Measurements from ENCODE around the gene ZNF549.
"Not testable (repeated sequence)": the region's sequence is repeated elsewhere in the genome, so short reads cannot be mapped to it uniquely, and the experiment has no call there.

ZNF549 gene

DNA sequence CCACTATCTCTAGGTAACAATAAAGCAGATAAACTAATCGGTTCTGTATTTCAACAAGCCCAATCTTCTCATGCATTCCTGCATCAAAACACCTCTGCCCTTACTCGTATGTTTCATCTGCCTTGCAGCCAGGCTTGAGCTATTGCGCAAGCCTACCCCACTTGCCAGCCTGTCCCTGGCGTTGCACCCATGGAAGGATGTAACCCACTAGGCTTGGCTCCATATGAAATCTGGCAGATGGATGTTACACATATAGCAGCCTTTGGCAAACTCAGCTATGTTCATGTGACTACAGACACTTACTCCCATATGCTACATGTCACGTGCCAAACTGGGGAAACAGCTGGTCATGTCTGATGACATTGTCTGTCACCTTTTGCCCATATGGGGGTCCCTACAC, 11.9 kb upstream of the ZNF549 start:
- H3K4me3 ChIP-seq = no peak overlapping the region
- no peak overlapping the region for H3K4me2 ChIP-seq
- no peaks in the 10 kb centered on the region for H4K20me1 ChIP-seq
- H3K27ac ChIP-seq = no peak overlapping the region
- peaks cover 11% of the 10 kb centered on the region for H3K4me1 ChIP-seq
- TF ChIP-seq Cebpa-rat (IDR thresholded peaks at IDR 0.05) = peak; percentile 81; the same call in 1 of the 2 replicates
- peaks cover 79% of the 10 kb centered on the region for H3K9me3 ChIP-seq
- no peaks in the 10 kb centered on the region for H3K27me3 ChIP-seq
- H3K9ac ChIP-seq = no peak overlapping the region
- peaks cover 79% of the 10 kb centered on the region for H3K36me3 ChIP-seq

DNA sequence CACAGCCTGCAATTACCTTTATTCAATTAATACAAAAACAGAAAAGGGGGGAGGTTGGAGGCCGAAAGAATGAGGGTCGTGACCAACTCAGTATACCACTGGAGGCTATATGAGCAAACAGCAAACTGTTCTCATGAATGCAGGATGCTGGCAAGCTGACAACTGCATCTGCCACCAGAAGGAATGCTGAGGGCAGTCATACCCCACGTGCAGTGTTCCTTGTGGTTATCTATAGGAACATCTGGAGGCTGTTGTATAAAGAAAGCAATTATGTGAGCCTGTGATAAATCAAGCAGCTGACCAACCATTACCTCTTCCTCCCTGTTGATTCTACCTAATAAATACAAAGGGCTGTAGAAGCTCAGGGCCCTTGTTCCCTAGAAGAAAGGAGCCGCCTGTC, 9.1 kb upstream of the ZNF549 start:
- peaks cover 59% of the 10 kb centered on the region for H3K36me3 ChIP-seq
- H4K20me1 ChIP-seq = not testable (repeated sequence)

DNA sequence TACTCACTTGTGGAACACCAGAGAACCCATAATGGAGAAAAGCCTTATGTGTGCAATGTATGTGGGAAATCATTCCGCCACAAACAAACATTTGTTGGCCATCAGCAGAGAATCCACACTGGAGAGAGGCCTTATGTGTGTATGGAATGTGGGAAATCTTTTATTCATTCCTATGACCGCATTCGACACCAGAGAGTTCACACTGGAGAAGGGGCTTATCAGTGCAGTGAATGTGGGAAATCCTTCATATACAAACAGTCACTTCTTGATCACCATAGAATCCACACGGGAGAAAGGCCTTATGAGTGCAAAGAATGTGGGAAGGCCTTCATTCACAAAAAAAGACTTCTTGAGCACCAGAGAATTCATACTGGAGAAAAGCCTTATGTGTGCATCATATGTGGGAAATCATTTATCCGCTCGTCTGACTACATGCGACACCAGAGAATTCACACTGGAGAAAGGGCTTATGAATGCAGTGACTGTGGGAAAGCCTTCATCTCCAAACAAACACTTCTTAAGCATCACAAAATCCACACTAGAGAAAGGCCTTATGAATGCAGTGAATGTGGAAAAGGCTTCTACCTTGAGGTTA, 10.9 kb downstream of the ZNF549 start:
- Histone ChIP-seq H3K4me1 (no peaks in the 10 kb centered on the region), H4K20me1 (no peaks in the 10 kb centered on the region), H3K4me3 (peak overlapping the region; percentile 31), H3K27me3 (no peaks in the 10 kb centered on the region), H3K27ac (no peak overlapping the region), H3K36me3 (peaks cover 100% of the 10 kb centered on the region), H3K4me2 (no peak overlapping the region), H3K9ac (no peak overlapping the region), H3K9me3 (peaks cover 100% of the 10 kb centered on the region)
- no peak for TF ChIP-seq Cebpa-rat (IDR thresholded peaks at IDR 0.05)

More for the DNA sequence above, 9.1 kb upstream of the ZNF549 start:
- H3K27me3 ChIP-seq, H3K9ac ChIP-seq, H3K27ac ChIP-seq, H3K4me2 ChIP-seq, H3K4me3 ChIP-seq: not testable (repeated sequence)
- Histone ChIP-seq H3K4me1 (peaks cover 11% of the 10 kb centered on the region), H3K9me3 (peaks cover 56% of the 10 kb centered on the region)

DNA sequence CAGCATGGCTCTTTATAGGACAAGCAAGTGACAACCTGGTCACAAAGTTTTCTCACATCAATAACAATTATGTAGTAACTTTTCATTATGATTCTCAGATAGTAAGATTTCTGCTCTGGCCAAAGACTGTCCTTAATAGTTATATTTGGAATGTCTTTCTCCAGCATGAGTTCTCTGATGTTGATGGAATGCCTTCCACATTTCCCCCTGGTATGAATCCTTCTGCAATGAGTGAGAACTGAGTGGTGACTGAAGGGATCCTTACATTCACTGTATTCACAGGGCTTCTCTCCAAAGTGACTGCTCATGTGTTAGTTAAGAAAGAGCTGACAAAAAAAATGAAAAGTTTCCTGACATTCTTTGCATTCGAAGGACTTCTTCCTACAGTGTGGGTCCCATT, 19.4 kb downstream of the ZNF549 start:
- Histone ChIP-seq H4K20me1 (no peaks in the 10 kb centered on the region), H3K4me2 (no peak overlapping the region), H3K9ac (no peak overlapping the region), H3K4me1 (no peaks in the 10 kb centered on the region), H3K9me3 (peaks cover 86% of the 10 kb centered on the region), H3K27ac (no peak overlapping the region), H3K36me3 (peaks cover 100% of the 10 kb centered on the region), H3K27me3 (no peaks in the 10 kb centered on the region), H3K4me3 (peak overlapping the region; percentile 22)
- no peak for TF ChIP-seq Cebpa-rat (IDR thresholded peaks at IDR 0.05)

DNA sequence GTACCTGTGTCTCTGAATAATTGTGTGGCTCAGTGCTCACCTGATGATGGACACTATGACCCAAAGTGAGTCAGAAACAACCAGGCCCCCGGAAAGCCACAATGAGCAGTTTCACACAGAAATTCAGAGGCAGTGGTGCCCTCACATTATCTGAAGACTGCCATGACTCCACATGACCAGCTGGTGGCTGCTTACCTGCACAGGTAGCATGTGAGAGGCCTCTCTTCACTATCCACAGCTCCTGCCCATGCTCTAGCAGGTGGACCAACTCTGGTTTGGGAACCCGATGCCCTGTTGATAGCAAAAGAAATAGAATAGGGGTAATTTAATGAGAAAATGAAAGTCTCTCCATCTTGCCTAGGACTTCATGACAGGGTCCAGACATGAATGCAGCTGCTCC, 25.3 kb downstream of the ZNF549 start:
- no peaks in the 10 kb centered on the region for H3K27me3 ChIP-seq
- no peak overlapping the region for H3K4me3 ChIP-seq
- no peaks in the 10 kb centered on the region for H3K4me1 ChIP-seq
- TF ChIP-seq Cebpa-rat (IDR thresholded peaks at IDR 0.05) = no peak
- H3K4me2 ChIP-seq = no peak overlapping the region
- peaks cover 6% of the 10 kb centered on the region; the same call in 1 of the 2 replicates for H4K20me1 ChIP-seq
- peaks cover 99% of the 10 kb centered on the region for H3K36me3 ChIP-seq
- no peak overlapping the region for H3K27ac ChIP-seq
- peaks cover 67% of the 10 kb centered on the region for H3K9me3 ChIP-seq
- H3K9ac ChIP-seq = no peak overlapping the region

DNA sequence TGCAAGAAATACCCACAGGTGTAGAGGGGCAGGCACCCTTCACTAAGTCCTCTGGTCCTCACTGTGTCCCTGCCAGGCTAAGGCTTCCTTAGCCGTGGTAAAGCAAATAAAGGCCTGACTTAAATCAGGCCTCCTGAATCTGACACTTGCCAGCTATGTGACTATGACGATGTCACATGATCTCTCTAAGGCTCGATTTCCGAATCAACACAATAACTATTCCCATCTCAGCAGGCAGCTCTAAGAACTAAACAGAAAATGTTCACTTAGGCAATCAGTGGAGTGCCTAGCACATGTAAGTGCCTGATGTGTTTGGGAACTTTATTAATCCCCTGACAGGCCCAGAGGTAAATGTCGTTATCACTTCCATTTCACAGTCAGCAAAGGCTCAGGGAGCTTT, 30.5 kb downstream of the ZNF549 start:
- Histone ChIP-seq H3K27me3 (no peaks in the 10 kb centered on the region), H3K27ac (no peak overlapping the region), H3K4me1 (peaks cover 20% of the 10 kb centered on the region), H3K9me3 (peaks cover 61% of the 10 kb centered on the region), H4K20me1 (peaks cover 21% of the 10 kb centered on the region; the same call in 1 of the 2 replicates), H3K36me3 (peaks cover 53% of the 10 kb centered on the region), H3K4me2 (peak overlapping the region; percentile 89; the same call in 1 of the 2 replicates), H3K4me3 (no peak overlapping the region), H3K9ac (peak overlapping the region; percentile 94)
- TF ChIP-seq Cebpa-rat (IDR thresholded peaks at IDR 0.05) = no peak

DNA sequence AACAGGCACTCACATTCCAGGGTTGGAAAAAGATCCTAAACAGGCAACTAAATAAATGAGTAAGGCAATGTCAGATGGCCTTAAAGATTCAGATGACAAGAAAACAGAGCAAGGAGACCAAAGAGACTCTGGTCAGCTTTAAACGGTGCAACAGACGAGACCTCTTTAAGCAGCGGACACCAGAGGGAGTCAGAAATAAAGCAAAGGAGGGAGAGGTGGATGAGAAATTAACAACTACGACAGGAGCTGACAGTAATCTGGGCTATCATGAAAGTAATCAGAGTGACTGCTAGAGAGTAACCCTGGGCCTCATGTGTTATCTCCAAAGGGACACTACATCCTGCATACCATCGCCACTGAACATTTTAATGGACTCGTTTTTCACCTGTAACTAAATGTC, 31.4 kb downstream of the ZNF549 start:
- Histone ChIP-seq H3K36me3 (peaks cover 45% of the 10 kb centered on the region), H3K27me3 (no peaks in the 10 kb centered on the region), H3K9me3 (peaks cover 61% of the 10 kb centered on the region), H4K20me1 (peaks cover 21% of the 10 kb centered on the region; the same call in 1 of the 2 replicates), H3K9ac (peak overlapping the region; percentile 94), H3K4me1 (peaks cover 20% of the 10 kb centered on the region), H3K4me3 (peak overlapping the region; percentile 99), H3K27ac (peak overlapping the region; percentile 89; the same call in 1 of the 2 replicates), H3K4me2 (peak overlapping the region; percentile 89)
- TF ChIP-seq Cebpa-rat (IDR thresholded peaks at IDR 0.05) = no peak

DNA sequence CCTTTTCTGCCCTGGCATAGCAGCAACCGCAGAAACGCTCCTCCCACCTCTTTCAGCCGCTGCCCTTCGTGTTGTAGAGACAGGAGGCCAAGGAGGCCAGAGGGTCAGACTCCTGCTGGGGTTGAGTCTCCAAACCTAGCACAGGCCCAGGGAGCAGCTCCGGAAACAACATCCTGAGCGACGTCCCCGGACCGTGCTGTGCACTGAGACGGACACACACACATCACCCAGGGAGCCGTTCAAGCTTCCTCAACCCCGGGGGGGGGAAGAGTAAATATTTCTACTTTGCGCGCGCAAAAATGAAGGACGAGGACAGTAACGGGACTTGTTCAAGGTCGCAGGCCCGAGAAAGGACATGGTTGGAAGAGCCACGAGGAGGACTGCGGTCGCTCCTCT, 31.9 kb downstream of the ZNF549 start:
- peak overlapping the region; percentile 99 for H3K4me3 ChIP-seq
- H3K27ac ChIP-seq = peak overlapping the region; percentile 89
- H4K20me1 ChIP-seq = peaks cover 21% of the 10 kb centered on the region; the same call in 1 of the 2 replicates
- peaks cover 61% of the 10 kb centered on the region for H3K9me3 ChIP-seq
- H3K9ac ChIP-seq = peak overlapping the region; percentile 94
- H3K4me2 ChIP-seq = peak overlapping the region; percentile 89
- peaks cover 20% of the 10 kb centered on the region for H3K4me1 ChIP-seq
- H3K36me3 ChIP-seq = peaks cover 40% of the 10 kb centered on the region
- no peak for TF ChIP-seq Cebpa-rat (IDR thresholded peaks at IDR 0.05)
- no peaks in the 10 kb centered on the region for H3K27me3 ChIP-seq

DNA sequence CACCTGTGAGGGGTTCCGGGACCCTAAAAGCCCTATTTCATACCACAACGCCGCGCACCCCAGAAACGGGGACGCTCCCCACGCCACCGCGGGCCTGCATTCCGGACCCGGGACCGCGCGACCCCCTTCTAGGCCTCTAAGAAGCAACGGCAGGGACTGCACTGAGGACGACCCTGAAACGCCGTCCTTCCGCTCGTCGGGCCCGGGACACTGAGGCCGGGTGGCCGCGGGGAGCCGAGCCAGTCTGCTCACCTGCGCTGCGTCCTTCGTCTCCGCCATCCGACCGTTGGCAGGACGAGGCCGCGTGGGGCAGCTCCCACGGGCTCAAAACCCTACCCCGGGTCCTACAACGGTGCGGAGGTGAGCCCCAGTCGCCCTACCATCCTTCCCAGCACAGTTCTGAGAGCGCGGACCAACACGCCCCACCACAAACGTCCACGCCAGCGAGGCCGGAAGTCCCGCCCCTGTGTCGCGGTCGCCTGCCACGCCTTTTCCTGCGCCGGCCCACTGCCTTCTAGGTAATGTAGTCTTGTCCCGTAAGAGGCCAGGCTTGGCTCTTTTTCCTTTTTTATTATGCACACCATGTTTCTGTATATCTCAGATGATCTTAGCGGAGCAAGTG, 32.4 kb downstream of the ZNF549 start, which contains the start of gene ZNF550:
Gene ZNF550 (minus strand): TSS at position 460 of the 622 bp plus-strand sequence. CDS start 181 bp downstream, at position 279.
- Histone ChIP-seq H3K4me2 (peak within 1 kb of the TSS; percentile 89), H3K4me1 (peaks cover 20% of the 10 kb centered on the region), H3K27me3 (no peaks in the 10 kb centered on the region), H4K20me1 (peaks cover 21% of the 10 kb centered on the region; the same call in 1 of the 2 replicates), H3K27ac (peak within 1 kb of the TSS; percentile 89), H3K9ac (peak within 1 kb of the TSS; percentile 94), H3K36me3 (peaks cover 35% of the 10 kb centered on the region), H3K9me3 (peaks cover 61% of the 10 kb centered on the region), H3K4me3 (peak within 1 kb of the TSS; percentile 99)
- no peak for TF ChIP-seq Cebpa-rat (IDR thresholded peaks at IDR 0.05)

DNA sequence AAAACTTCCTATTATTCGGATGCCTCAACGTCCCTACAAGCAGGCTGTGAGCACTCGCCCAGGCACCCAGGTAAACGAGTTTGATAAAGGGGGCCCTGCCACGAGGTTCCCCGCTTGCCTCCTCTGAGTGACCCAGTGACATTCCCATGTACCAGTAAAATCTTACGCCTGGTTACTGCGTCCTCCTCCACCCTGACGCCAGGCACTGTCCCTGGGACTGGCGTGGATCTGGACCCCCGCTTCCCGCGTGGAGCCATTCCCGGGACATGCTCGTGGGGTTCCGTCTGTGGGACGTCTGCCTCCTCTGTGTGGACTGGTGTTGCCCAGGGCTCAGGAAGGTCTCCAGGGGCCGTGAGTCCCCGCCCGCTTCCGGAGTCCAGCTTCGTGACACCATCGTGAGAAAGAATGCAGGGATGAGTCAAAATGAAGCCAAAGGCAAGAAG, 32.9 kb downstream of the ZNF549 start:
- no peak for TF ChIP-seq Cebpa-rat (IDR thresholded peaks at IDR 0.05)
- Histone ChIP-seq H3K9ac (peak overlapping the region; percentile 94), H3K9me3 (peaks cover 66% of the 10 kb centered on the region), H3K4me2 (peak overlapping the region; percentile 89), H3K27ac (peak overlapping the region; percentile 15; the same call in 1 of the 2 replicates), H4K20me1 (peaks cover 21% of the 10 kb centered on the region; the same call in 1 of the 2 replicates), H3K4me1 (peaks cover 20% of the 10 kb centered on the region), H3K4me3 (peak overlapping the region; percentile 99), H3K27me3 (no peaks in the 10 kb centered on the region), H3K36me3 (peaks cover 29% of the 10 kb centered on the region)

All from BLaER1 (cell line).